K562 (cell line): ENCODE results near the gene ZNF140. TPM values are rescaled to one million over a fixed set of nuclear protein-coding genes. Genes with fewer than 3 reads are reported as not detected.
A peak's percentile ranks its signal among the peaks of the same experiment; 100 is the strongest.

Experiments used
- CBFA2T2 ChIP-seq: fragments of 450-650 bp; conservative IDR thresholded peaks from 2 replicates; pipeline ENCODE4 v1.6.1; 2017; ENCODE audit warnings: mild to moderate bottlenecking
- DIDO1 ChIP-seq: fragments of 450-650 bp; IDR thresholded peaks from 2 replicates; pipeline ENCODE4 v1.6.1; 2016; ENCODE audit warnings: low read depth, missing biosample characterization, missing genetic modification characterization
- KAT2B ChIP-seq: IDR thresholded peaks from one replicate; pipeline ENCODE4 v1.6.1; 2012; ENCODE audit warnings: low read depth, mild to moderate bottlenecking, control low read depth, inconsistent platforms, low read length, moderate library complexity
- MEF2A ChIP-seq: IDR thresholded peaks from 2 replicates; pipeline ENCODE4 v1.6.1; 2011; ENCODE audit warnings: low read depth, mild to moderate bottlenecking, low read length, moderate library complexity; ENCODE audit not compliant: control insufficient read depth
- MTA3 ChIP-seq: fragments of 450-650 bp; formaldehyde crosslinking; IDR thresholded peaks from 2 replicates; pipeline ENCODE4 v1.6.1; 2017; ENCODE audit warnings: mild to moderate bottlenecking, borderline replicate concordance
- POLR2G ChIP-seq: fragments of 200-400 bp; formaldehyde crosslinking; IDR thresholded peaks from 2 replicates; pipeline ENCODE4 v1.6.1; 2017; ENCODE audit warnings: low read depth, mild to moderate bottlenecking, antibody characterized with exemption, low read length, moderate library complexity
- POLR3A ChIP-seq: IDR thresholded peaks from 2 replicates; pipeline ENCODE4 v1.6.1; 2011; ENCODE audit warnings: borderline replicate concordance, mild to moderate bottlenecking, moderate library complexity; ENCODE audit not compliant: insufficient read length, insufficient read depth; ENCODE audit errors: extremely low read depth
- RBM34 ChIP-seq: fragments of 200-400 bp; formaldehyde crosslinking; IDR thresholded peaks from 2 replicates; pipeline ENCODE4 v1.6.1; 2018; ENCODE audit warnings: low read length, borderline replicate concordance; ENCODE audit not compliant: insufficient read depth
- SMARCA5 ChIP-seq: fragments of 450-650 bp; IDR thresholded peaks from 2 replicates; pipeline ENCODE4 v1.6.1; 2016
- TAL1 ChIP-seq: fragments of 450-650 bp; IDR thresholded peaks from 2 replicates; pipeline ENCODE4 v1.6.1; 2016; ENCODE audit warnings: mild to moderate bottlenecking
- TRIM24 ChIP-seq, 2 experiments: fragments of 450-650 bp; IDR thresholded peaks; 2 replicates each; pipeline ENCODE4 v1.6.1; 2016
- ZNF184 ChIP-seq: sonication (generic); formaldehyde crosslinking; IDR thresholded peaks from 2 replicates; pipeline ENCODE4 v1.5.0; 2020; ENCODE audit warnings: missing genetic modification reagents
- ZNF830 ChIP-seq: fragments of 250-450 bp; sonication (Bioruptor Pico); IDR thresholded peaks from 2 replicates; pipeline ENCODE4 v1.5.0; 2021; ENCODE audit warnings: mild to moderate bottlenecking
- polyA plus RNA-seq, 8 experiments: library from polyadenylated mRNA; depleted of rRNA in 4 of 8; stranded (reverse) in 5 of 8; unstranded in 3 of 8; fragments of >200 nt; fragmentation: Nextera tagmentation in 2 of 8; fragmentation: Illumina TruSeq in 1 of 8; extraction: Ambion mirVana in 2 of 8; extraction: Trizol in 1 of 8; gene quantifications; 2 replicates each; pipeline versions ENCODE4 v1.2.1 to v1.2.3, GENCODE V29; 2011 to 2014; ENCODE audit warnings: inconsistent platforms in 1 of 8, missing spikeins in 1 of 8
- total RNA-seq, 7 experiments: library from RNA; depleted of rRNA in 6 of 7; stranded (reverse); fragments of >200 nt in 6 of 7; fragmentation: Illumina TruSeq in 2 of 7; extraction: Trizol in 2 of 7; gene quantifications; 2 replicates each; pipeline versions ENCODE4 v1.2.1 to v1.2.3, GENCODE V29; 2011 to 2021; ENCODE audit warnings: low replicate concordance in 1 of 7
- TF ChIP-seq, protein P1 (sequence below): fragments of 450-650 bp; formaldehyde crosslinking; IDR thresholded peaks from 2 replicates; pipeline ENCODE4 v1.4.0; 2022; ENCODE audit warnings: missing genetic modification characterization
- TF ChIP-seq, protein P2 (sequence below): fragments of 250-450 bp; sonication (Bioruptor Pico); IDR thresholded peaks from 2 replicates; pipeline ENCODE4 v1.4.0; 2020; ENCODE audit warnings: mild to moderate bottlenecking, moderate library complexity
- TF ChIP-seq, protein P3 (sequence below): sonication (generic); formaldehyde crosslinking; IDR thresholded peaks from 2 replicates; pipeline ENCODE4 v1.4.0; 2020; ENCODE audit warnings: mild to moderate bottlenecking, missing genetic modification reagents
- TF ChIP-seq, protein P4 (sequence below): fragments of 250-450 bp; sonication (Bioruptor Pico); IDR thresholded peaks from 2 replicates; pipeline ENCODE4 v1.9.0; 2021; ENCODE audit warnings: mild to moderate bottlenecking, inconsistent platforms

ZNF140 gene
- total and polyA plus RNA-seq, 9 of the 15 experiments (the other 6 are each of a cell fraction or from before 2014, with no cell fraction given): 1.6 to 10.9 (median 5.3) TPM

DNA sequence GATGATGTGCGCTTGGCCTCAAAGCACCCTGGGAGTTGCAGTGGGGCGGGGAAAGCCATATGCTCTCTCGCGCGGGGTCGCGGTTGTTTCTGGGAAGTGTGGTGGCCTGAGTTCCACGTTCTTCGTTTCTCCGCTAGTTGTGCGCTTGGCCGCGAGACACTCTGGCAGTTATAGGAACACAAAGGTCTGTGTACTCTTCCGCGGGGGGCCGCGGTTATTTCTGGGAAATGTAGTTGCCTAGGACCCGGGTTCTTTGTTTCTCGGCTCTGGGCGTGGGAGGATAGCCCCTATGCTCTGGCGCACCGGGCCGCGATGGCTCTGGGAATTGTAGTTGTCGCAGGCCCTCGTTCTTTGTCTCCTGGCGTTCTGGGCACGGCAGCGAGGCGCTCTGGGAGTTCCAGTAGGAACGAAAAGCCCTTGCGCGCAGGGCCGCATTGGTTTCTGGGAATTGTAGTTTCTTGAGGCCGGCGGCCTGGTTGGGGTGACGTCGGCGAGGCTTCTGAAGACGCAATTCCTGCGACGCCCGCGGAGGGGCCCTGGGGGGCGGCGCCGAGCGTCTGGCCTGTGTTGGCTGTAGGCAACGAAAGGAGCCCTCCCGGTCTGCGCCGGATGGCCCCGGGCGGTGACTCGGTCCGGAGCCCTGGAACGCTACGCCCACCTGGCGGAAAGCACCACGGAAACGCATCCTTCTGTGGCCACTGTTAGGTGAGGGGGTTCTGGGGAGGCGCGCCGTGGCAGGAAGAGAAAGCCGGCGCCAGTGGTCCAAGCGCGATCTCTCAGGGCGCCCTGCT lies at the start of gene ZNF140 (continued):
- TF ChIP-seq, protein P1, sequence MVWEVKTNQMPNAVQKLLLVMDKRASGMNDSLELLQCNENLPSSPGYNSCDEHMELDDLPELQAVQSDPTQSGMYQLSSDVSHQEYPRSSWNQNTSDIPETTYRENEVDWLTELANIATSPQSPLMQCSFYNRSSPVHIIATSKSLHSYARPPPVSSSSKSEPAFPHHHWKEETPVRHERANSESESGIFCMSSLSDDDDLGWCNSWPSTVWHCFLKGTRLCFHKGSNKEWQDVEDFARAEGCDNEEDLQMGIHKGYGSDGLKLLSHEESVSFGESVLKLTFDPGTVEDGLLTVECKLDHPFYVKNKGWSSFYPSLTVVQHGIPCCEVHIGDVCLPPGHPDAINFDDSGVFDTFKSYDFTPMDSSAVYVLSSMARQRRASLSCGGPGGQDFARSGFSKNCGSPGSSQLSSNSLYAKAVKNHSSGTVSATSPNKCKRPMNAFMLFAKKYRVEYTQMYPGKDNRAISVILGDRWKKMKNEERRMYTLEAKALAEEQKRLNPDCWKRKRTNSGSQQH (CRISPR knock-in tag): no peak
- TF ChIP-seq, protein P2, sequence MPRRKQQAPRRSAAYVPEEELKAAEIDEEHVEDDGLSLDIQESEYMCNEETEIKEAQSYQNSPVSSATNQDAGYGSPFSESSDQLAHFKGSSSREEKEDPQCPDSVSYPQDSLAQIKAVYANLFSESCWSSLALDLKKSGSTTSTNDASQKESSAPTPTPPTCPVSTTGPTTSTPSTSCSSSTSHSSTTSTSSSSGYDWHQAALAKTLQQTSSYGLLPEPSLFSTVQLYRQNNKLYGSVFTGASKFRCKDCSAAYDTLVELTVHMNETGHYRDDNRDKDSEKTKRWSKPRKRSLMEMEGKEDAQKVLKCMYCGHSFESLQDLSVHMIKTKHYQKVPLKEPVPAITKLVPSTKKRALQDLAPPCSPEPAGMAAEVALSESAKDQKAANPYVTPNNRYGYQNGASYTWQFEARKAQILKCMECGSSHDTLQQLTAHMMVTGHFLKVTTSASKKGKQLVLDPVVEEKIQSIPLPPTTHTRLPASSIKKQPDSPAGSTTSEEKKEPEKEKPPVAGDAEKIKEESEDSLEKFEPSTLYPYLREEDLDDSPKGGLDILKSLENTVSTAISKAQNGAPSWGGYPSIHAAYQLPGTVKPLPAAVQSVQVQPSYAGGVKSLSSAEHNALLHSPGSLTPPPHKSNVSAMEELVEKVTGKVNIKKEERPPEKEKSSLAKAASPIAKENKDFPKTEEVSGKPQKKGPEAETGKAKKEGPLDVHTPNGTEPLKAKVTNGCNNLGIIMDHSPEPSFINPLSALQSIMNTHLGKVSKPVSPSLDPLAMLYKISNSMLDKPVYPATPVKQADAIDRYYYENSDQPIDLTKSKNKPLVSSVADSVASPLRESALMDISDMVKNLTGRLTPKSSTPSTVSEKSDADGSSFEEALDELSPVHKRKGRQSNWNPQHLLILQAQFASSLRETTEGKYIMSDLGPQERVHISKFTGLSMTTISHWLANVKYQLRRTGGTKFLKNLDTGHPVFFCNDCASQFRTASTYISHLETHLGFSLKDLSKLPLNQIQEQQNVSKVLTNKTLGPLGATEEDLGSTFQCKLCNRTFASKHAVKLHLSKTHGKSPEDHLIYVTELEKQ (CRISPR knock-in tag): no peak
- TF ChIP-seq ZNF830 (CRISPR knock-in tag): peak; percentile 80; the same call in 1 of the 2 replicates
- TF ChIP-seq MEF2A: no peak
- no peak for TF ChIP-seq SMARCA5
- TF ChIP-seq, protein P3, sequence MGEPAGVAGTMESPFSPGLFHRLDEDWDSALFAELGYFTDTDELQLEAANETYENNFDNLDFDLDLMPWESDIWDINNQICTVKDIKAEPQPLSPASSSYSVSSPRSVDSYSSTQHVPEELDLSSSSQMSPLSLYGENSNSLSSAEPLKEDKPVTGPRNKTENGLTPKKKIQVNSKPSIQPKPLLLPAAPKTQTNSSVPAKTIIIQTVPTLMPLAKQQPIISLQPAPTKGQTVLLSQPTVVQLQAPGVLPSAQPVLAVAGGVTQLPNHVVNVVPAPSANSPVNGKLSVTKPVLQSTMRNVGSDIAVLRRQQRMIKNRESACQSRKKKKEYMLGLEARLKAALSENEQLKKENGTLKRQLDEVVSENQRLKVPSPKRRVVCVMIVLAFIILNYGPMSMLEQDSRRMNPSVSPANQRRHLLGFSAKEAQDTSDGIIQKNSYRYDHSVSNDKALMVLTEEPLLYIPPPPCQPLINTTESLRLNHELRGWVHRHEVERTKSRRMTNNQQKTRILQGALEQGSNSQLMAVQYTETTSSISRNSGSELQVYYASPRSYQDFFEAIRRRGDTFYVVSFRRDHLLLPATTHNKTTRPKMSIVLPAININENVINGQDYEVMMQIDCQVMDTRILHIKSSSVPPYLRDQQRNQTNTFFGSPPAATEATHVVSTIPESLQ: no peak
- TF ChIP-seq, protein P4, sequence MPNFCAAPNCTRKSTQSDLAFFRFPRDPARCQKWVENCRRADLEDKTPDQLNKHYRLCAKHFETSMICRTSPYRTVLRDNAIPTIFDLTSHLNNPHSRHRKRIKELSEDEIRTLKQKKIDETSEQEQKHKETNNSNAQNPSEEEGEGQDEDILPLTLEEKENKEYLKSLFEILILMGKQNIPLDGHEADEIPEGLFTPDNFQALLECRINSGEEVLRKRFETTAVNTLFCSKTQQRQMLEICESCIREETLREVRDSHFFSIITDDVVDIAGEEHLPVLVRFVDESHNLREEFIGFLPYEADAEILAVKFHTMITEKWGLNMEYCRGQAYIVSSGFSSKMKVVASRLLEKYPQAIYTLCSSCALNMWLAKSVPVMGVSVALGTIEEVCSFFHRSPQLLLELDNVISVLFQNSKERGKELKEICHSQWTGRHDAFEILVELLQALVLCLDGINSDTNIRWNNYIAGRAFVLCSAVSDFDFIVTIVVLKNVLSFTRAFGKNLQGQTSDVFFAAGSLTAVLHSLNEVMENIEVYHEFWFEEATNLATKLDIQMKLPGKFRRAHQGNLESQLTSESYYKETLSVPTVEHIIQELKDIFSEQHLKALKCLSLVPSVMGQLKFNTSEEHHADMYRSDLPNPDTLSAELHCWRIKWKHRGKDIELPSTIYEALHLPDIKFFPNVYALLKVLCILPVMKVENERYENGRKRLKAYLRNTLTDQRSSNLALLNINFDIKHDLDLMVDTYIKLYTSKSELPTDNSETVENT (CRISPR knock-in tag): no peak
- TF ChIP-seq MTA3: peak; percentile 60; the same call in 1 of the 2 replicates
- no peak for TF ChIP-seq ZNF184
- no peak for TF ChIP-seq POLR3A
- TF ChIP-seq CBFA2T2: no peak
- peak; percentile 68 for TF ChIP-seq DIDO1 (tag)
- peak in 1 of 2 experiments; percentile 44; a peak in 1 of 4 replicates for TF ChIP-seq TRIM24 (IDR thresholded peaks at IDR 0.05)
- TF ChIP-seq RBM34: no peak
- no peak for TF ChIP-seq TAL1
- peak; percentile 92 for TF ChIP-seq POLR2G
- TF ChIP-seq KAT2B: no peak
